ENCODE results near the gene TF. TPM values are rescaled to one million over a fixed set of nuclear protein-coding genes. Genes with fewer than 3 reads are reported as not detected.

TF gene
- polyA plus RNA-seq = not detected

DNA sequence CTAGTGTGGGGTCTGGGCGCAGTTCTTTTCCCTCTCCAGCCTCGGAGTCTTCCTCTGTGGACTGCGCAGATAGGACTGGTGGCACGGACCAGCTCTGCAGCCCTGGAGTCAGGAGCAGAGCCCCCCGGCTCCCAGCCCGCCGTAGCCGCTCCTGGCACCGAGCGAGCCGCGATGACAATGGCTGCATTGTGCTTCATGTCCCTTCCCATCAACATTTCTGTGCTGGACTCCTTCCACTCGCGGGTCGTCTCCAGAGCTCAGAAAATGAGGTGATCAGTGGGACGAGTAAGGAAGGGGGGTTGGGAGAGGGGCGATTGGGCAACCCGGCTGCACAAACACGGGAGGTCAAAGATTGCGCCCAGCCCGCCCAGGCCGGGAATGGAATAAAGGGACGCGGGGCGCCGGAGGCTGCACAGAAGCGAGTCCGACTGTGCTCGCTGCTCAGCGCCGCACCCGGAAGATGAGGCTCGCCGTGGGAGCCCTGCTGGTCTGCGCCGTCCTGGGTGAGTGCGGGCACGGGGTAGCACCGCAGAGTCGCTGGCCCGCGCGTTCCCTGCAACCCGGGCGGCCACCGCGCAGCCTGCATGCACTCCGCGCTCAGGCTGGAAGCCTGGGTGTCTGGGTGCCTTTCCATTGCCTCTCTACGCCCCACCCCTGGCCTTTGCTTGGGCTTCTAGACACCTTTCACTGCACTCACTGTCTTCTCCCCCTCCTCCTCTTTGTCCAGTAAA, at the start of gene TF:
TF (plus strand) TSS at position 413 of the 731 bp plus-strand sequence; CDS start at position 461, 48 bp downstream.
- peaks cover 0 to 9% (median 5%) of the 10 kb centered on the region in 3 donors for H3K27me3 Mint-ChIP-seq (ENCODE audit: low read depth in 3 of 3)
- no peak within 1 kb of the TSS for H3K27ac Mint-ChIP-seq

DNA sequence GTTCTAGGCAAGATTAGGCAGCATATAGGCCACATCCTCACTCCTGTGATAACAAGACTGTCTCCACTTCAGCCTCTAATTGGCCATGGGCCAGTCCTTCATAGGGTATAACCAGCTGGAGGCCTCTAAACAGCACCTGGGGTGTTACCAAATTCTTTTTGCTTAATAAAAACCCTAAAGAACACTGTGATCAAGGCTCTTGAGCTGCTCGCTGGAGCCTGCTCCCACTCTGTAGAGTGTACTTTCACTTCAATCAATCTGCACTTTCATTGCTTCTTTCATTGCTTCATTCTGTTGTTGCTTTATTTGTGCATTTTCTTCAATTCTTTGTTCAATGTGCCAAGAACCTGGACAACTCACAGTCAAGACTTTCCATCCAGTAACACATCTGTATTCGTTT, 48.2 kb upstream of the TF start:
- no peak overlapping the region for H3K4me3 Mint-ChIP-seq
- peaks cover 0 to 2% (median 0%) of the 10 kb centered on the region in 3 donors for H3K27me3 Mint-ChIP-seq (ENCODE audit: low read depth in 3 of 3)
- peaks cover 0 to 4% (median 0%) of the 10 kb centered on the region in 3 donors for H3K36me3 Mint-ChIP-seq
- DNase-seq = no peak
- H3K9me3 Mint-ChIP-seq = peaks cover 0 to 2% (median 0%) of the 10 kb centered on the region in 6 donors
- H3K4me1 Mint-ChIP-seq = no peaks in the 10 kb centered on the region
- H3K27ac Mint-ChIP-seq = no peak overlapping the region

More for the DNA sequence above, at the start of gene TF:
- no peak for DNase-seq
- H3K4me1 Mint-ChIP-seq = no peaks in the 10 kb centered on the region
- peaks cover 0 to 3% (median 0%) of the 10 kb centered on the region in 6 donors for H3K9me3 Mint-ChIP-seq
- H3K4me3 Mint-ChIP-seq = no peak within 1 kb of the TSS
- H3K36me3 Mint-ChIP-seq = no peaks in the 10 kb centered on the region

DNA sequence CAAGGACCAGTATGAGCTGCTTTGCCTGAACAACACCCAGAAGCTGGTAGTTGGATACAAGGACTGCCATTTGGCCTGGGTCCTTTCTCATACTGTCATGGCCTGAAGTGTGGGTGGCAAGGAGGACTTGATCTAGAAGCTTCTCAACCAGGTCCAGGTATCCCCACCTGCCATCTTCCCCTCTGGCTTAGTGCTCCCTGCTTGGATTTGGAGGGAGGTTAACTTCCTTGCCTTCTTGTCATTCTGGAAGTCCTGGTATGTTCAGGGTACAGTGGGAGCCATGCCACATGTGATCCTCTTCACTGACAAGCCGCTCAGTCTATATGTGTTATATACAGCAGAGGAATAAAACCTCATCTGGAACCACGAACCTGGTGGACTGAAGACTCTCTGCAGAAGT, 46.7 kb upstream of the TF start:
- DNase-seq = no peak
- Mint-ChIP-seq H3K27me3 (ENCODE audit: low read depth in 3 of 3) (peaks cover 0 to 2% (median 0%) of the 10 kb centered on the region in 3 donors), H3K4me3 (no peak overlapping the region), H3K27ac (no peak overlapping the region), H3K4me1 (no peaks in the 10 kb centered on the region), H3K9me3 (peaks cover 0 to 2% (median 0%) of the 10 kb centered on the region in 6 donors), H3K36me3 (peaks cover 0 to 4% (median 0%) of the 10 kb centered on the region in 3 donors)

DNA sequence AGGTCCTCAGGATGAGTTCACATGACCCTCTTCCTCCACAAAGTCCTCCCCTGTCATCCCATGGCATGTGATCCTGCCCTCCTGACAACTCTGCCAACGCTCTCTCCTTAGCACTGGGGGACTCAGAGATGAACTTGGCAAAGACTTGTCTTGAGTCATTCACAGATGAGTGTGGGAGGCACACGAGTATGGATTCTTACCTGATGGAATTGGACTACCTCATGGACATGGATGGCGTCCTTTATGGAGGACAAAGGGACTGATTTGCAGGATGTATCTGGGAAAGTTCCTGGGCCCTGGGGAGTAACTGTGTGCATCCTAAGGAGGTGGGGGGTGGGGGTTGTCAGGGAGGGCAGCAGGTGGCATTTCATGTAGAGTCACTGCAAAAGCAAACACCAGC, 46.3 kb upstream of the TF start:
- Mint-ChIP-seq H3K4me3 (no peak overlapping the region), H3K27me3 (ENCODE audit: low read depth in 3 of 3) (peaks cover 0 to 2% (median 0%) of the 10 kb centered on the region in 3 donors), H3K4me1 (no peaks in the 10 kb centered on the region), H3K36me3 (peaks cover 0 to 4% (median 0%) of the 10 kb centered on the region in 3 donors), H3K27ac (no peak overlapping the region), H3K9me3 (peaks cover 0 to 2% (median 0%) of the 10 kb centered on the region in 6 donors)
- no peak for DNase-seq

DNA sequence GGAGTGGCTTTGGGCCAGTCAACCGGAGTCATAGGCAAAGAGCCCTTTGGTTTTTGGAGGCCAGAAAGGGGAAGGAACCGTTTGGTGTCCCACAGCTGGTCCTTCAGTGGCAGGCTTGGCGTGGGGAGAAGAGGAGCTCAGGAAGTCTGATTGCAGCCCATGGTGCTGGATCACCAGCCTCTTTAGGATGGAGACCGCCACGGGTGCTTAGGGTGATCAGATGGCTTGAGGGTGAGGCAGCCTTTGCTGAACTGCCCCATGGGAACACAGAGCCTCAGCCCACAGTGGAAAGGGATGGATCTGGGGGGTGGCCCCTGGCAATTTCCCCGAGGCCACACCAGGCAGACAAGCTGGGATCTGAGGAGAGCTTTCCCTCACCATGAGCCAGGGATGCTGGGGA, 45.8 kb upstream of the TF start:
- H3K4me1 Mint-ChIP-seq = no peaks in the 10 kb centered on the region
- H3K4me3 Mint-ChIP-seq = no peak overlapping the region
- H3K36me3 Mint-ChIP-seq = peaks cover 0 to 4% (median 0%) of the 10 kb centered on the region in 3 donors
- H3K27ac Mint-ChIP-seq = no peak overlapping the region
- peaks cover 0 to 2% (median 0%) of the 10 kb centered on the region in 6 donors for H3K9me3 Mint-ChIP-seq
- peaks cover 0 to 2% (median 0%) of the 10 kb centered on the region in 3 donors for H3K27me3 Mint-ChIP-seq (ENCODE audit: low read depth in 3 of 3)
- no peak for DNase-seq

DNA sequence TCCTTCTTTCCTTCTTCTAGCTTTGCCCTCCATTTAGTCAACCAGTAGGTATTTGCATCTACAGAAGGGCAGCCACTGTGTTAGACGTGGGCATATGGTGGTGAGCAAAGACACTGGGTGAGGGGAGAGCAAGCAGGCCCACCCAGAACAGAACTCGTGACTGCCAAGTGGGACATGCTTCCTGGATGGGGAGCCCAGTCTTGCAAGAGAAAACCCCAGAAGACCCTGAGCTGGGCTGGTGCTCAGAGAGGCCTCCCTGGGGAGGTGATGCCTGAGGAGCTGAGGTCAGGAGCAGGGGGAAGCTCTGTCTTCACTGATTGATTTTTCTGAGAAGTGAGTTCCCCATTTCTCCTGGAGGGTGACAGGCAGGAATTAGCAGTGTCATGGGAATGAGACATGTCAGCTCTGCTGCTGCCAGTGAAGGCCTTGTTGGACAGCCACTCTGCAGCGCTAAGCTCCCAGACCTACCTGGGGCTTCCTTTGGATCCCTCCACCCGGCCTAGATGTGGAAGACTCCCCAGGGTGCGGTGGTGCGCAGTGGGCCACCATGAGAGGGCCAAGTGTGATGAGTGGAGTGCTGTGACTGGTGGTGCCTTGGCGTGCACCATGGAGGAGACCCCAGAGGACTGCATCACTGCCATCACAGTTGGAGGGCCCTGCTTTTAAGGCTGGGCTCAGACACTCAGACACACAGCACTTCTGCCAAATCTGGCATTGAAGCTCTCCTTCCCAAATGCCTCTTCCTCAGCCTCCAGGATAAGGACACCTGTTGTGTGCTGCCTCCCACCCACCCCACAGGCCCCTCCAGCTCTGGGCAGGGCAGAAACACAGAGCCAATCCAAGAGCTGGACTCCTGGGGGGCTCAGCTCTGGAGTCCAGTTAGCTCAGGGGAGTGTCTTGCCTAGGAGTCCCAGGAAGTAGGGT, 44.5 kb upstream of the TF start:
- H3K27me3 Mint-ChIP-seq (ENCODE audit: low read depth in 3 of 3) = peaks cover 0 to 5% (median 1%) of the 10 kb centered on the region in 3 donors
- H3K9me3 Mint-ChIP-seq = peaks cover 0 to 2% (median 0%) of the 10 kb centered on the region in 6 donors
- H3K27ac Mint-ChIP-seq = no peak overlapping the region
- no peaks in the 10 kb centered on the region for H3K4me1 Mint-ChIP-seq
- no peak overlapping the region for H3K4me3 Mint-ChIP-seq
- DNase-seq = no peak
- H3K36me3 Mint-ChIP-seq = peaks cover 0 to 4% (median 0%) of the 10 kb centered on the region in 3 donors

DNA sequence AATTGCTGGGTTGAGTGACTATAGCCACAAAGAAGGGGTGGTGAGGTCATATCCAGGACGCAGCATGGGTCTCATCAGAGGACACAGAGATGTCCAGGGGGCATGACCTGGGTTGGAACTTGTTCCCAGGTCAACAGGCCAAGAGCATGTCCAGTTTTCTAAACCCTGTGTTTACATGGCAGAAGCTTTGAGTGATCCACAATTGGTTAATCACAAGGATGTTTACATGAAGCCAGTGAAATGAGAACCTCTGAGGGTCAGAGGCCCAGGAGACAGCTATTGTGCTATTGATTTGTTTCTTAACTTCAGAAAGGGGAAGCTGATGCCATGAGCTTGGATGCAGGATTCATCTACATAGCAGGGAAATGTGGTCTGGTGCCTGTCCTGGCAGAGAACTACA, 42.3 kb upstream of the TF start:
- Mint-ChIP-seq H3K36me3 (no peaks in the 10 kb centered on the region), H3K4me1 (no peaks in the 10 kb centered on the region), H3K4me3 (no peak overlapping the region)

DNA sequence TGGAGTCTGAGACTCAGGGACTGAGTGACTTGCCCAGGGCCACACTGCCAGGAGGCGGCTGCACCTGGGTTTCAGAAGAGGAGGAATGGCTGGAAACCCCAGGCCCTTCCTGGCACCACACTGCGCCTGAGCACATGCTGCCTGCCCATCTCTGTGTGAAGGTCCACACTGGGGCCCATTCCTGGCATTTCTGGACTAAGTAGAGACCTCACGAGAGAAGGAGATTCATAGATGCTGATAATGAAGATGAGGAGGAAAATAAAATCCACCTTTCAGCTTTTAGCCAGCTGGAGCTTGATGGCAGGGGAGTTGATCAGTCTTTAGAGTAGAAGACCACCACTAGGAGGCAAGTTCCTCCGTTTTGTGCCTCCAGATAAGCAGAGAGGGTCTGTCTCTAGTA, 40.2 kb upstream of the TF start:
- H3K36me3 Mint-ChIP-seq = peaks cover 0 to 2% (median 0%) of the 10 kb centered on the region in 3 donors
- H3K4me3 Mint-ChIP-seq = no peak overlapping the region
- H3K27ac Mint-ChIP-seq = no peak overlapping the region
- H3K4me1 Mint-ChIP-seq = no peaks in the 10 kb centered on the region
- H3K27me3 Mint-ChIP-seq (ENCODE audit: low read depth in 3 of 3) = peaks cover 0 to 4% (median 3%) of the 10 kb centered on the region in 3 donors
- no peak for DNase-seq
- H3K9me3 Mint-ChIP-seq = no peaks in the 10 kb centered on the region

More for the DNA sequence above, 42.3 kb upstream of the TF start:
- Mint-ChIP-seq H3K27me3 (ENCODE audit: low read depth in 3 of 3) (peaks cover 0 to 4% (median 3%) of the 10 kb centered on the region in 3 donors), H3K9me3 (no peaks in the 10 kb centered on the region), H3K27ac (no peak overlapping the region)
- no peak for DNase-seq

DNA sequence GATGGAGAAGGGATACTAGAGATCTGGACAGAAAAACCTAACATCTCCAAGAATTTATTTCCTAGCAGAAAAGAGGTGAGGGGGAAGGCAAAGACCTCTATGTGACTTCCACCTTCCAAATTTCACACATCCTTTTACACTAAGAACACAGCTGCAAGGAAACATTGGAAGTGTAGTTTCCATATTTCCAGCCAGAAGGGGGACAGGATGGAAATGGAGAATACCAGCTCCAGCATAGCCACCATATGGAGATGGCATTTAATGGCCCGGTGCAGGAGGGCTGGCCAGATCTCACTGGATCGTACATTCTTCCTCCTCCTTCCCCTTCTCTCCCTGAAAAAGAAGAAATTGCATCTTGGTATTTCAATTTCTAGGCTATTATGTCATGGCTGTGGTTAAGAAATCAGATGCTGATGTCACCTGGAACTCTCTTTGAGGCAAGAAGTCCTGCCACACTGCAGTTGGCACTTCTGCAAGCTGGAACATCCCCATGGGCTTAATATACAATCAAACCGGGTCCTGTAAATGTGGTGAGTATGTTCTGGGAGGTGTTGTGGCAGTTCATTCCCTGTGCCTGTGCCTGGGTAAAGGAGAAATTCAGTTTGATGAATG, 36.9 kb upstream of the TF start:
- no peaks in the 10 kb centered on the region for H3K9me3 Mint-ChIP-seq
- no peak overlapping the region for H3K27ac Mint-ChIP-seq
- peaks cover 0 to 4% (median 0%) of the 10 kb centered on the region in 3 donors for H3K36me3 Mint-ChIP-seq
- H3K4me1 Mint-ChIP-seq = no peaks in the 10 kb centered on the region
- no peak overlapping the region for H3K4me3 Mint-ChIP-seq
- H3K27me3 Mint-ChIP-seq (ENCODE audit: low read depth in 3 of 3) = peaks cover 0 to 4% (median 3%) of the 10 kb centered on the region in 3 donors
- DNase-seq = no peak

DNA sequence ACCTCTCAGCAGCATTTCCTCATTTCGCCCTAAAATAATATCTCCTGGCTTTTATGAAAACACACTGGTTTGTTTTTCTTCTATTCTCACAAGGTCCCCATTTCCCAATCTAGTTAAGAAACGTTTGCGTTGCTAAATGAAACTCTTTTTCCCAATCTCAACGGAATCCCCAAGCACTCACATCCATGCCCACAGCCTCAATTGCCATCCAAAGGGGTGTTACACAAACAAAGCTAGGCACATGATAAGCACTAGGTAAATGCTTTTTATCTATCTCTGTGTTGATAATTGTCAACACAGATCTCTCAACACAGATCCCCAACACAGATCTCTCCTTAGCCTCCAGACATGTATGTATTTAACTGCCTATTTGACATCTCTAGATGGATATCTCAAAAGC, 35.2 kb upstream of the TF start:
- Mint-ChIP-seq H3K27ac (no peak overlapping the region), H3K4me3 (no peak overlapping the region), H3K27me3 (ENCODE audit: low read depth in 3 of 3) (peaks cover 0 to 3% (median 0%) of the 10 kb centered on the region in 3 donors), H3K9me3 (no peaks in the 10 kb centered on the region), H3K4me1 (no peaks in the 10 kb centered on the region), H3K36me3 (peaks cover 0 to 4% (median 0%) of the 10 kb centered on the region in 3 donors)
- DNase-seq = no peak

DNA sequence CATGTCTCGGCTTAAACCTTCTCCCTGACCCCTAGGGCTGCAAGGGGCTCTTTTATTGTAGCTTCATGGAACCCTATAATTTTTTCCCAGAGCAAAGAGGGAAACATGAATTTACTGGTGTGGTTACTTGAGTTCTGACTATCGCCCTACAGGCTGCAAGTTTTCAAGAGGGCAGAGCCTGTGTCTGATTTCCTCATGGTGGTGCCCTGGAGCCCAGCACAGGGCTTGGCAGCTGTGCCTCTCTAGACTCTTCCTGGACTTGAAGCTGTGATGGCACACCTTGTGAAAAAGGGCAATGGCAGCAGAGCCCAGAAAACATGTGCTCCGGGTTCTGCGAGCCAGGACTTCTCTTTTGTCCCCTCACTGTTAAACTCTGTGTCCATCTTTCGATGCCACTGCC, 34.2 kb upstream of the TF start:
- Mint-ChIP-seq H3K4me3 (no peak overlapping the region), H3K27me3 (ENCODE audit: low read depth in 3 of 3) (no peaks in the 10 kb centered on the region), H3K36me3 (peaks cover 0 to 4% (median 0%) of the 10 kb centered on the region in 3 donors), H3K4me1 (no peaks in the 10 kb centered on the region), H3K9me3 (no peaks in the 10 kb centered on the region), H3K27ac (no peak overlapping the region)
- no peak for DNase-seq

DNA sequence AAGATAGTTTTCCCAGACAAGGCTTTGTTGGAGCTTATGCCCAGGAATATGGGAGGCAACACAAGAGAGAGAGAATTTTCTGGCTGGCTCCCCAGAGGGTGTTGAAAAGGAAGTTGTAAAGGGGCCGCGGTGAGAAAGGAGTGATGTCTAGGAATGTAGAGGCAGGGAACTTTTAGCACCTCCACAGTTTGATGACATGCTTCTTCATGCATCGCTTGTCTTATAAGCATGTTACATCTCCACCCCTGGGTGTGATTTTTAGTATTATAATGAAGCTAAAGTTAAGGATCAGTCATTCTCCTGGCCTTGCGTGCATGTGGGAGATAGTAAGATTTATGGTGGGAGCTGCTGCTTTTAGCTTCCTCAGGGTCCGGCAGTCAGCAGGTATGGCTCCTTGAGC, 32.8 kb upstream of the TF start:
- no peaks in the 10 kb centered on the region for H3K27me3 Mint-ChIP-seq (ENCODE audit: low read depth in 3 of 3)
- H3K27ac Mint-ChIP-seq = no peak overlapping the region
- no peaks in the 10 kb centered on the region for H3K4me1 Mint-ChIP-seq
- H3K9me3 Mint-ChIP-seq = no peaks in the 10 kb centered on the region
- H3K4me3 Mint-ChIP-seq = no peak overlapping the region
- no peak for DNase-seq
- H3K36me3 Mint-ChIP-seq = peaks cover 0 to 4% (median 0%) of the 10 kb centered on the region in 3 donors

DNA sequence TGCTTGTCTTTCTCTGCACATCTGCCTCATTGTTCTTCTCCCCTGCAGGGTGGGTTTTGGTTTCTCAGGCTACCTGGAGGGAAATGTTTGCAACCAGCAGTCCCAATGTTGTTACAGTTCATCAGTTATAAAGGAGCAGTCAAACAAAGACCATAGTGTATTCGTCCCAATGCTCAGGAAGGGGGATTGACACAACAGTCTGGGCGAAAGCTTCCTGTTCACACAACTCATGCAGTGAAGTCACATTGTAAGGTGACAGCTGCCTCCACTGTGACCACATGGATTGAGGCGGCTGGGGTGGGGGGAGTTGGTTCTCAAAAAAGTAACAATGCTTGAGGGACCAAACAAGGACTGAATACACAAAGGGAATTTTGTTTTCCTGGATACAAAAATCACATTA, 28.8 kb upstream of the TF start:
- no peak for DNase-seq
- no peaks in the 10 kb centered on the region for H3K4me1 Mint-ChIP-seq
- H3K36me3 Mint-ChIP-seq = peaks cover 0 to 4% (median 4%) of the 10 kb centered on the region in 3 donors
- peaks cover 0 to 6% (median 4%) of the 10 kb centered on the region in 3 donors for H3K27me3 Mint-ChIP-seq (ENCODE audit: low read depth in 3 of 3)
- no peak overlapping the region for H3K4me3 Mint-ChIP-seq
- H3K27ac Mint-ChIP-seq = no peak overlapping the region
- H3K9me3 Mint-ChIP-seq = peaks cover 2 to 8% (median 4%) of the 10 kb centered on the region in 6 donors

All from immature natural killer cell (primary cell).